Measurements from ENCODE around the gene DGKG.
A peak's percentile ranks its signal among the peaks of the same experiment; 100 is the strongest.

DGKG gene

GRCh38 chr3:186255703-186256331 is 106.2 kb downstream of the DGKG start:
- peaks cover 25% of the 10 kb centered on the region for H3K4me1 ChIP-seq
- DNase-seq, result no peak
- peak; percentile 22; the same call in 1 of the 2 replicates for TF ChIP-seq CTCF (IDR thresholded peaks at IDR 0.05; ENCODE audit: low read depth, low read length)
- no peaks in the 10 kb centered on the region for H3K36me3 ChIP-seq
- H3K27me3 ChIP-seq, result no peaks in the 10 kb centered on the region
- H3K9me3 ChIP-seq, result no peaks in the 10 kb centered on the region
- no peak overlapping the region for H3K4me3 ChIP-seq (ENCODE audit: low read depth, low read length)

GRCh38 chr3:186254676-186255650 is 107.1 kb downstream of the DGKG start:
- peaks cover 20% of the 10 kb centered on the region for H3K4me1 ChIP-seq
- H3K4me3 ChIP-seq (ENCODE audit: low read depth, low read length), result no peak overlapping the region
- DNase-seq, result no peak
- 0 out of 2 replicates have a peak, but pooled peaks have one; percentile 4 for TF ChIP-seq CTCF (IDR thresholded peaks at IDR 0.05; ENCODE audit: low read depth, low read length)
- no peaks in the 10 kb centered on the region for H3K36me3 ChIP-seq
- H3K27me3 ChIP-seq, result no peaks in the 10 kb centered on the region
- no peaks in the 10 kb centered on the region for H3K9me3 ChIP-seq

GRCh38 chr3:186251948-186252619 is 110.0 kb downstream of the DGKG start:
- no peaks in the 10 kb centered on the region for H3K36me3 ChIP-seq
- peaks cover 8% of the 10 kb centered on the region for H3K4me1 ChIP-seq
- no peaks in the 10 kb centered on the region for H3K27me3 ChIP-seq
- peak; percentile 85 for DNase-seq
- H3K9me3 ChIP-seq, result no peaks in the 10 kb centered on the region
- no peak for TF ChIP-seq CTCF (IDR thresholded peaks at IDR 0.05; ENCODE audit: low read depth, low read length)
- no peak overlapping the region for H3K4me3 ChIP-seq (ENCODE audit: low read depth, low read length)

GRCh38 chr3:186248850-186249249 is 113.2 kb downstream of the DGKG start:
- Histone ChIP-seq H3K9me3 (no peaks in the 10 kb centered on the region), H3K27me3 (no peaks in the 10 kb centered on the region), H3K36me3 (no peaks in the 10 kb centered on the region), H3K4me3 (ENCODE audit: low read depth, low read length) (no peak overlapping the region), H3K4me1 (peaks cover 8% of the 10 kb centered on the region)
- TF ChIP-seq CTCF (IDR thresholded peaks at IDR 0.05; ENCODE audit: low read depth, low read length), result no peak
- DNase-seq, result no peak

GRCh38 chr3:186247821-186248814 is 113.9 kb downstream of the DGKG start:
- Histone ChIP-seq H3K27me3 (no peaks in the 10 kb centered on the region), H3K4me3 (ENCODE audit: low read depth, low read length) (no peak overlapping the region), H3K4me1 (peaks cover 9% of the 10 kb centered on the region), H3K36me3 (no peaks in the 10 kb centered on the region), H3K9me3 (no peaks in the 10 kb centered on the region)
- no peak for DNase-seq
- TF ChIP-seq CTCF (IDR thresholded peaks at IDR 0.05; ENCODE audit: low read depth, low read length), result no peak

All from BE2C (cell line).